Activated CD8-positive, alpha-beta memory T cell treated with anti-CD3 and anti-CD28 coated beads, Interleukin-2, amount 10 ng/mL, durations not matched to agents 7 days and 5 days (primary cell): ENCODE measurements around the gene GNG14. TPM values are rescaled to one million over a fixed set of nuclear protein-coding genes. Genes with fewer than 3 reads are reported as not detected.
"Not testable (repeated sequence)": the region's sequence is repeated elsewhere in the genome, so short reads cannot be mapped to it uniquely, and the experiment has no call there.

Experiments used
- ATAC-seq: fragments of 150-1000 bp; cut with Tn5 transposase; one replicate; pipeline ENCODE4 v1.10.0; 2021; ENCODE audit warnings: moderate library complexity
- CTCF ChIA-PET: fragments of 350-600 bp; sonication (Branson Sonifier 250); formaldehyde crosslinking; loops from one replicate; lab custom pipeline; 2021; ENCODE audit warnings: antibody characterized with exemption; lab: Charles Lee
- DNase-seq: peaks from one replicate; pipeline ENCODE4 v3.0.0-alpha.2; 2020
- H3K27ac Mint-ChIP-seq: one replicate; pipeline ENCODE4 v1.8.0; 2021; ENCODE audit warnings: mild to moderate bottlenecking, mixed read lengths
- H3K27me3 Mint-ChIP-seq: one replicate; pipeline ENCODE4 v1.8.0; 2021; ENCODE audit warnings: mixed read lengths
- H3K36me3 Mint-ChIP-seq: one replicate; pipeline ENCODE4 v1.8.0; 2021; ENCODE audit warnings: mild to moderate bottlenecking, mixed read lengths
- H3K4me1 Mint-ChIP-seq: one replicate; pipeline ENCODE4 v1.8.0; 2021; ENCODE audit warnings: mixed read lengths
- H3K4me3 Mint-ChIP-seq: one replicate; pipeline ENCODE4 v1.8.0; 2021; ENCODE audit warnings: mild to moderate bottlenecking, moderate library complexity, mixed read lengths
- H3K9me3 Mint-ChIP-seq: one replicate; pipeline ENCODE4 v1.8.0; 2022; ENCODE audit warnings: low read depth, mixed read lengths
- total RNA-seq, 2 experiments: library from RNA; stranded (reverse); gene quantifications; one replicate each; pipeline ENCODE4 v1.2.3, GENCODE V29; 2021

GNG14 gene
- total RNA-seq, 2 experiments from 2014 or later = not detected

DNA sequence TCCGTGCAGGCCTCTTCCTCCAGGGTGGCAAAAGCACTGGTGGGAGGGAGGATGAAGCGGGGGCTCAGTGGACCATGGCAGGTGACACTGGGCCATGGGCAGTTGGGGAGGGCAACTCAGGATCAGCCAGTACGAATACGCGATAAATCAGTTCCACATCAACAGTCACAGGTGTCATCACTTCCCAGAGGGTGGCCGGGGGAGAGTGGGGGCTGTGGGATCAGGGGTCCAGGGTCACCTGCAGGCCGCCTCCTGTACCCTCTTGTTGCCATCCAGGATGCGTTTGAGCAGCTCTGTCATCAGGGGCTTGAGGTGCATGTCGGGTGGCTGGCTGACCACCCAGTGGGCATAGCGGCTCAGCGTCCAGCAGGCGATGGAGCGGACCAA, 18.5 kb downstream of the GNG14 start:
- Mint-ChIP-seq H3K4me3 (no peak overlapping the region), H3K36me3 (peaks cover 49% of the 10 kb centered on the region), H3K27ac (no peak overlapping the region), H3K9me3 (no peaks in the 10 kb centered on the region), H3K27me3 (no peaks in the 10 kb centered on the region), H3K4me1 (no peaks in the 10 kb centered on the region)
- DNase-seq (no peak), ATAC-seq (no peak)
- CTCF ChIA-PET = interaction anchor here (1.1 kb wide), 1 partner anchor 51 kb away, joined by 3 read pairs; no protein-coding TSS in a partner anchor

- H3K4me3 Mint-ChIP-seq = no peak overlapping the region
- CTCF ChIA-PET = interaction anchor here (0.5 to 1.5 kb wide), 3 partner anchors 28 to 141 kb away, joined by 3 to 4 read pairs (median 3); no protein-coding TSS in a partner anchor
- H3K36me3 Mint-ChIP-seq = peaks cover 36% of the 10 kb centered on the region
- DNase-seq = no peak
- H3K9me3 Mint-ChIP-seq = no peaks in the 10 kb centered on the region
- H3K4me1 Mint-ChIP-seq = no peaks in the 10 kb centered on the region
- H3K27me3 Mint-ChIP-seq = no peaks in the 10 kb centered on the region
- no peak overlapping the region for H3K27ac Mint-ChIP-seq
- no peak for ATAC-seq
Observed at GRCh38 chr19:12708641-12709040, 20.8 kb downstream of the GNG14 start.

GRCh38 chr19:12711187-12711586, 23.4 kb downstream of the GNG14 start:
- CTCF ChIA-PET = interaction anchor here (0.9 to 1.0 kb wide), 2 partner anchors 12 to 50 kb away, joined by 3 to 5 read pairs; partner anchors contain the start of gene TNPO2
- ATAC-seq (no peak), DNase-seq (no peak)
- no peaks in the 10 kb centered on the region for H3K4me1 Mint-ChIP-seq
- no peak overlapping the region for H3K27ac Mint-ChIP-seq
- H3K36me3 Mint-ChIP-seq = peaks cover 29% of the 10 kb centered on the region
- H3K27me3 Mint-ChIP-seq = no peaks in the 10 kb centered on the region
- no peaks in the 10 kb centered on the region for H3K9me3 Mint-ChIP-seq
- H3K4me3 Mint-ChIP-seq = no peak overlapping the region

GRCh38 chr19:12712077-12712476, 24.3 kb downstream of the GNG14 start:
- DNase-seq, ATAC-seq, H3K4me1 Mint-ChIP-seq, H3K27me3 Mint-ChIP-seq, CTCF ChIA-PET, H3K9me3 Mint-ChIP-seq, H3K4me3 Mint-ChIP-seq, H3K27ac Mint-ChIP-seq: not testable (repeated sequence)
- peaks cover 32% of the 10 kb centered on the region for H3K36me3 Mint-ChIP-seq

GRCh38 chr19:12713304-12713703, 25.5 kb downstream of the GNG14 start:
- not testable (repeated sequence) for H3K27me3 Mint-ChIP-seq, H3K4me1 Mint-ChIP-seq, H3K27ac Mint-ChIP-seq, DNase-seq, H3K9me3 Mint-ChIP-seq, ATAC-seq, H3K4me3 Mint-ChIP-seq
- CTCF ChIA-PET = interaction anchor here (0.8 to 15.3 kb wide), 3 partner anchors 18 to 45 kb away, joined by 3 to 157 read pairs (median 3); no protein-coding TSS in a partner anchor
- H3K36me3 Mint-ChIP-seq = peaks cover 31% of the 10 kb centered on the region

DNA sequence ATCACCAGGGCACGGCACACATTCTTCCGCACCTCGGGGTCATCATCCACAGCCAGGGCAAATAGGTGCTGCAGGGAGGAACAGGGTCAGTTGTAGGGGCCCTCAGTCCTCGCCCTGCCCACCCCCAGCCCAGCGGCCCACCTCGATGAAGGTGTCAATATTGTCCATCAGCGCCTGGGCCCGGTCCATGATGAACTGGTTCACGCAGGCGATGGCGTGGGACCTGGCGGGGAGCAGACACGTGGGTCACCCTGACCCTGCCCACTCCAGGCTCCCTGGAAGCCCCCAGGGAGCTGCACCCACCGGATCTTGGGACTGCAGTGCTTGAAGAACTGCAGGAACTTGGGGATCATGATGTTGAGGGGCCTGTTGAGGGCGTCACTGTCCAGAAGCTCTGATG, 27.3 kb downstream of the GNG14 start:
- Mint-ChIP-seq H3K27me3 (no peaks in the 10 kb centered on the region), H3K27ac (no peak overlapping the region), H3K36me3 (peaks cover 34% of the 10 kb centered on the region), H3K4me1 (peaks cover 17% of the 10 kb centered on the region), H3K4me3 (no peak overlapping the region), H3K9me3 (no peaks in the 10 kb centered on the region)
- DNase-seq = no peak
- ATAC-seq = no peak
- CTCF ChIA-PET = interaction anchor here (1.2 to 15.3 kb wide), 5 partner anchors 19 to 82 kb away, joined by 3 to 157 read pairs (median 17); partner anchors contain the start of gene TRIR

GRCh38 chr19:12715929-12716328, 28.1 kb downstream of the GNG14 start:
- Mint-ChIP-seq H3K9me3 (no peaks in the 10 kb centered on the region), H3K27ac (no peak overlapping the region), H3K4me3 (no peak overlapping the region), H3K36me3 (peaks cover 30% of the 10 kb centered on the region), H3K4me1 (peaks cover 23% of the 10 kb centered on the region), H3K27me3 (no peaks in the 10 kb centered on the region)
- ATAC-seq (no peak), DNase-seq (no peak)
- CTCF ChIA-PET = interaction anchor here (1.0 to 15.3 kb wide), 8 partner anchors 18 to 85 kb away, joined by 3 to 157 read pairs (median 10); partner anchors contain the start of genes FBXW9 and TRIR

DNA sequence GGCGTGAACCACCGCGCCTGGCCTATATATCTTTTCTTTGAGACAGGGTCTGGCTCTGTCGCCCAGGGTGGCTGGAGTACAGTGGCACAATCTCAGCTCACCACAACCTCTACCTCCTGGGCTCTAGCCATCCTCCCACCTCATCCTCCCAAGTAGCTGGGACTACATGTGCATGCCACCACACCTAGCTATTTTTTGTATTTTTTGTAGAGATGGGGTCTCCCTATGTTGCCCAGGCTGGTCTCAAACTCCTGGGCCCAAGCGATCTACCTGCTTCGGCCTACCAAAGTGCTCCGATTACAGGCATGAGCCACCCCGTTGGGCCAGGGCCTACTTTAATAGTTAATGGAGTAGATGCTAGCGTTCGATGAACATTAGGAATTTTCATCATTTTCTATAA, 32.5 kb downstream of the GNG14 start:
- H3K27me3 Mint-ChIP-seq = no peaks in the 10 kb centered on the region
- DNase-seq = no peak
- H3K4me3 Mint-ChIP-seq = peak overlapping the region; percentile 74
- CTCF ChIA-PET = interaction anchor here (1.3 to 15.3 kb wide), 4 partner anchors 14 to 165 kb away, joined by 3 to 157 read pairs (median 32); partner anchors contain the start of gene TRIR
- peaks cover 17% of the 10 kb centered on the region for H3K36me3 Mint-ChIP-seq
- H3K4me1 Mint-ChIP-seq = peaks cover 37% of the 10 kb centered on the region
- peak overlapping the region; percentile 78 for H3K27ac Mint-ChIP-seq
- H3K9me3 Mint-ChIP-seq = no peaks in the 10 kb centered on the region
- ATAC-seq = no peak

- Mint-ChIP-seq H3K36me3 (peaks cover 17% of the 10 kb centered on the region), H3K4me3 (peak overlapping the region; percentile 86), H3K27ac (peak overlapping the region; percentile 83), H3K27me3 (no peaks in the 10 kb centered on the region), H3K9me3 (no peaks in the 10 kb centered on the region), H3K4me1 (peaks cover 37% of the 10 kb centered on the region)
- ATAC-seq (no peak), DNase-seq (peak; percentile 56)
- CTCF ChIA-PET = interaction anchor here (1.2 to 15.3 kb wide), 7 partner anchors 10 to 164 kb away, joined by 3 to 157 read pairs (median 6); partner anchors contain the start of gene TRIR
Observed at GRCh38 chr19:12720851-12721655, 33.3 kb downstream of the GNG14 start.

- DNase-seq (peak; percentile 76), ATAC-seq (peak; percentile 64)
- peaks cover 38% of the 10 kb centered on the region for H3K4me1 Mint-ChIP-seq
- H3K4me3 Mint-ChIP-seq = peak overlapping the region; percentile 86
- CTCF ChIA-PET = interaction anchor here (0.5 to 15.3 kb wide), 13 partner anchors 9 to 559 kb away, joined by 3 to 157 read pairs (median 5); partner anchors contain the start of gene TRIR
- H3K27me3 Mint-ChIP-seq = no peaks in the 10 kb centered on the region
- peak overlapping the region; percentile 83 for H3K27ac Mint-ChIP-seq
- peaks cover 14% of the 10 kb centered on the region for H3K36me3 Mint-ChIP-seq
- H3K9me3 Mint-ChIP-seq = no peaks in the 10 kb centered on the region
Observed at GRCh38 chr19:12721656-12722565, 34.1 kb downstream of the GNG14 start.

DNA sequence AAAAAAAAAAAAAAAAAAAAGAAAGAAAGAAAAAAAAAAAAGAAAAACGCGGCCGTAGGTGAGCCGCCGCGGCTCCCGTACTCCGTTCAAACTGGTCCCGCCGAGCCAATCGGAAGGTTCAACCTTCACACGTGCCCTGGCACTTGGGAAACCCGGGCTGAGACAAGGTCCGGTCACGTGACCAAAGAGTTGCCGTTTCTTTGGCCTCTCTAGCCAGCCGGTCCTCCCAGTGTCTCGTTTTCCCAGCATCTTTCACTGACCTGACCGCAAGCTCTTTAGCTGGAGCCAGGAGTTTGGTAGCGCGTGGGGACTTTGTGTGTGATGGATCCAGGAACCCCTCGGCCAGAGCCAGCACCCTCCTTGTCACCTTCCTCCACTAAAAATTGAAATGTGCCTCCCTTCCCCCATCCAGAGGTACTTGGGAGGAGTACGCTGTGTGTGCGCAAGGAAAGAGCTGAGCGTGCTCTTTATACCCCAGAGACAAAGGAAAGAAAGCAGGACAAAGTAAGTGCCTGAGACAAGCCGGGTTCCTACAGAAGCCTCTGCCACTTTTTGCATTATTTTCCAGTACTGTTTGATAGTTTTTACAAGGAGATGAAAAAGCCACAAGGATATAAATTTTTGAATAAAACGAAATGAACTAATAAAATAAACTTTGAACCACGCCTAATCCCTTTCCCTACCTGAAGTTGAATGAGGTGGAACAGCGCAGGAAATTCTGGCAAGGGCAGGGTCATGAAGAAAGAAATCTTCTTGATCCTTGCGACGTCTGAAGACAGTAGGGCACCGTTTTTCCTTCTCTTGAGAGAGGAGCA, 35.0 kb downstream of the GNG14 start:
- DNase-seq (peak; percentile 98), ATAC-seq (peak; percentile 88)
- Mint-ChIP-seq H3K9me3 (no peaks in the 10 kb centered on the region), H3K36me3 (peaks cover 16% of the 10 kb centered on the region), H3K4me3 (peak overlapping the region; percentile 83), H3K27me3 (no peaks in the 10 kb centered on the region), H3K4me1 (peaks cover 38% of the 10 kb centered on the region), H3K27ac (peak overlapping the region; percentile 91)
- CTCF ChIA-PET = interaction anchor here (0.5 to 15.3 kb wide), 15 partner anchors 11 to 162 kb away, joined by 3 to 157 read pairs (median 5); partner anchors contain the start of gene TRIR

DNA sequence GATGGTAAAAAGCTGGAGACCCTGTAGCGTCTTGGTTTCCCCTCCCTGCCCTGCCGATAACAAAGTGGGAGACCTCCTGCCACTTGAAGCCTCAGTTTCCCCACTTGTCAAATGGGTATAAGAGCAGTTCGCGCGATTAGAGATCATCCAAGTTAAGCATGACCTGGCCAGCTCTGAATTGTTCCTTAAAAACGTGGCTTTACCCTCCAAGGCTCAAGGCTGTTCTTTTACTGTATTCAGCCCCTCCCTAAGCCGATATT, 35.5 kb downstream of the GNG14 start:
- Mint-ChIP-seq H3K36me3 (peaks cover 20% of the 10 kb centered on the region), H3K27me3 (no peaks in the 10 kb centered on the region), H3K27ac (peak overlapping the region; percentile 91), H3K4me3 (peak overlapping the region; percentile 83), H3K4me1 (peaks cover 38% of the 10 kb centered on the region), H3K9me3 (no peaks in the 10 kb centered on the region)
- ATAC-seq (no peak), DNase-seq (no peak)
- CTCF ChIA-PET = interaction anchor here (0.6 to 15.3 kb wide), 12 partner anchors 11 to 162 kb away, joined by 3 to 157 read pairs (median 5); partner anchors contain the start of gene TRIR
